Upper lobe of left lung (tissue), 4 donors: ENCODE measurements around the gene PRPH.

Experiments used
- CTCF ChIP-seq, 6 experiments: fragments of 450-650 bp in 4 of 6; fragments of 200-600 bp in 2 of 6; sonication (generic) in 2 of 6; IDR thresholded peaks; one replicate each; pipeline ENCODE4 v1.5.1; 2016 to 2019; ENCODE audit warnings: antibody characterized with exemption in 6 of 6
- POLR2A ChIP-seq, 4 donors: fragments of 450-650 bp; IDR thresholded peaks; one replicate each; pipeline ENCODE4 v1.5.1; 2016 to 2017; ENCODE audit warnings: antibody characterized with exemption in 4 of 4, mild to moderate bottlenecking in 2 of 4

- no peak for TF ChIP-seq CTCF (IDR thresholded peaks at IDR 0.05)
- TF ChIP-seq POLR2A (IDR thresholded peaks at IDR 0.05), result no peak
Measured at GRCh38 chr12:49339464-49339861, 44.5 kb downstream of the PRPH start.
